H9 (cell line): ENCODE results near the gene STARD4. TPM values are rescaled to one million over a fixed set of nuclear protein-coding genes. Genes with fewer than 3 reads are reported as not detected.

Source experiments
- DNase-seq: peaks from one replicate; pipeline ENCODE4 v3.0.0-alpha.2; 2017
- H2AFZ ChIP-seq: one replicate; pipeline ENCODE4 v1.6.1; 2013; ENCODE audit warnings: mild to moderate bottlenecking, low read length, control low read depth, moderate library complexity
- H2AK5ac ChIP-seq: 2 replicates; pipeline ENCODE4 v1.6.1; 2013; ENCODE audit warnings: low read length, control low read depth, mixed read lengths; ENCODE audit not compliant: insufficient read length
- H2BK120ac ChIP-seq: one replicate; pipeline ENCODE4 v1.6.1; 2013; ENCODE audit warnings: low read depth, mild to moderate bottlenecking, low read length, control low read depth, inconsistent platforms; ENCODE audit not compliant: poor library complexity, severe bottlenecking
- H2BK12ac ChIP-seq: 2 replicates; pipeline ENCODE4 v1.6.1; 2013; ENCODE audit warnings: low read length, control low read depth, mixed read lengths, low read depth; ENCODE audit not compliant: insufficient read length
- H2BK15ac ChIP-seq: 2 replicates; pipeline ENCODE4 v1.6.1; 2013; ENCODE audit warnings: low read depth, low read length, control low read depth
- H2BK20ac ChIP-seq: one replicate; pipeline ENCODE4 v1.6.1; 2013; ENCODE audit warnings: low read depth, mild to moderate bottlenecking, low read length, control low read depth, inconsistent platforms; ENCODE audit not compliant: poor library complexity, severe bottlenecking
- H2BK5ac ChIP-seq: 2 replicates; pipeline ENCODE4 v1.6.1; 2013; ENCODE audit warnings: low read length, control low read depth, mixed read lengths; ENCODE audit not compliant: insufficient read length
- H3K14ac ChIP-seq: 2 replicates; pipeline ENCODE4 v1.6.1; 2013; ENCODE audit warnings: low read length, control low read depth; ENCODE audit not compliant: insufficient read depth
- H3K18ac ChIP-seq: 2 replicates; pipeline ENCODE4 v1.6.1; 2013; ENCODE audit warnings: low read depth, mild to moderate bottlenecking, mixed read lengths, low read length, control low read depth; ENCODE audit not compliant: insufficient read length
- H3K23ac ChIP-seq: 2 replicates; pipeline ENCODE4 v1.6.1; 2013; ENCODE audit warnings: low read length, control low read depth, mixed read lengths, low read depth; ENCODE audit not compliant: insufficient read length
- H3K23me2 ChIP-seq: 2 replicates; pipeline ENCODE4 v1.6.1; 2013; ENCODE audit warnings: low read depth, mild to moderate bottlenecking, mixed read lengths, low read length, control low read depth; ENCODE audit not compliant: insufficient read length, poor library complexity, severe bottlenecking
- H3K27ac ChIP-seq: 2 replicates; pipeline ENCODE4 v1.5.1; 2013; ENCODE audit warnings: low read length, control low read depth, mixed read lengths, low read depth; ENCODE audit not compliant: insufficient read length
- H3K27me3 ChIP-seq: 2 replicates; pipeline ENCODE4 v1.6.1; 2013; ENCODE audit warnings: low read length, control low read depth, inconsistent platforms; ENCODE audit not compliant: insufficient read depth
- H3K4ac ChIP-seq: 2 replicates; pipeline ENCODE4 v1.6.1; 2013; ENCODE audit warnings: low read depth, mild to moderate bottlenecking, control low read depth, inconsistent platforms, low read length, moderate library complexity
- H3K4me1 ChIP-seq: 2 replicates; pipeline ENCODE4 v1.6.1; 2013; ENCODE audit warnings: low read length, control low read depth, inconsistent platforms; ENCODE audit not compliant: insufficient read depth
- H3K4me2 ChIP-seq: 2 replicates; pipeline ENCODE4 v1.6.1; 2013; ENCODE audit warnings: low read length, control low read depth, mixed read lengths; ENCODE audit not compliant: insufficient read length, insufficient read depth
- H3K56ac ChIP-seq: 2 replicates; pipeline ENCODE4 v1.6.1; 2013; ENCODE audit warnings: low read depth, mild to moderate bottlenecking, mixed read lengths, low read length, control low read depth; ENCODE audit not compliant: insufficient read length
- H3K79me1 ChIP-seq: 2 replicates; pipeline ENCODE4 v1.6.1; 2013; ENCODE audit warnings: low read depth, mild to moderate bottlenecking, moderate library complexity, low read length, control low read depth, inconsistent platforms; ENCODE audit not compliant: insufficient read depth, poor library complexity, severe bottlenecking
- H3K79me2 ChIP-seq: 2 replicates; pipeline ENCODE4 v1.6.1; 2013; ENCODE audit warnings: low read length, control low read depth, inconsistent platforms; ENCODE audit not compliant: insufficient read depth
- H3K9ac ChIP-seq: 2 replicates; pipeline ENCODE4 v1.6.1; 2013; ENCODE audit warnings: low read length, control low read depth, mixed read lengths; ENCODE audit not compliant: insufficient read length; ENCODE audit errors: extremely low read depth
- H3K9me3 ChIP-seq: one replicate; pipeline ENCODE4 v1.6.1; 2013; ENCODE audit warnings: low read depth, low read length, inconsistent platforms; ENCODE audit not compliant: control insufficient read depth
- H3T11ph ChIP-seq: one replicate; pipeline ENCODE4 v1.6.1; 2013; ENCODE audit warnings: mild to moderate bottlenecking, low read length, control low read depth, inconsistent platforms
- H4K20me1 ChIP-seq: one replicate; pipeline ENCODE4 v1.6.1; 2013; ENCODE audit not compliant: control insufficient read depth, insufficient read length, insufficient read depth
- H4K5ac ChIP-seq: 2 replicates; pipeline ENCODE4 v1.6.1; 2013; ENCODE audit warnings: low read depth, mild to moderate bottlenecking, mixed read lengths, low read length, control low read depth; ENCODE audit not compliant: insufficient read length
- H4K8ac ChIP-seq: replicated peaks from 2 replicates; pipeline ENCODE4 v1.6.1; 2013; ENCODE audit warnings: low read length, control low read depth, mixed read lengths, low read depth; ENCODE audit not compliant: insufficient read length
- H4K91ac ChIP-seq: 2 replicates; pipeline ENCODE4 v1.6.1; 2013; ENCODE audit warnings: low read depth, mild to moderate bottlenecking, moderate library complexity, mixed read lengths, low read length, control low read depth; ENCODE audit not compliant: insufficient read length
- H3K27ac Mint-ChIP-seq, 3 experiments: 2 replicates in 2 of 3; 3 replicates in 1 of 3; pipeline ENCODE4 v1.8.0; 2020 to 2021; ENCODE audit warnings: mixed read lengths in 3 of 3, mild to moderate bottlenecking in 1 of 3, moderate library complexity in 1 of 3
- H3K27me3 Mint-ChIP-seq: 2 replicates; pipeline ENCODE4 v1.8.0; 2021; ENCODE audit warnings: low read depth, mild to moderate bottlenecking, moderate library complexity, mixed read lengths
- H3K36me3 Mint-ChIP-seq, 3 experiments: 2 replicates in 2 of 3; 3 replicates in 1 of 3; pipeline ENCODE4 v1.8.0; 2020 to 2021; ENCODE audit warnings: low read depth in 3 of 3, mixed read lengths in 3 of 3; ENCODE audit not compliant: insufficient read depth in 1 of 3
- H3K4me1 Mint-ChIP-seq, 2 experiments: 2 replicates each; pipeline ENCODE4 v1.8.0; 2020; ENCODE audit warnings: mixed read lengths in 2 of 2
- H3K4me3 Mint-ChIP-seq, 2 experiments: 2 replicates in 1 of 2; 3 replicates in 1 of 2; pipeline ENCODE4 v1.8.0; 2020 to 2021; ENCODE audit warnings: mild to moderate bottlenecking in 2 of 2, mixed read lengths in 2 of 2, moderate library complexity in 1 of 2
- H3K9me3 Mint-ChIP-seq, 2 experiments: 2 replicates in 1 of 2; 3 replicates in 1 of 2; pipeline ENCODE4 v1.8.0; 2020; ENCODE audit warnings: mild to moderate bottlenecking in 2 of 2, mixed read lengths in 2 of 2, moderate library complexity in 1 of 2
- CTCF ChIP-seq: fragments of 200-600 bp; sonication (generic); conservative IDR thresholded peaks from 3 replicates; pipeline ENCODE4 v1.8.0; 2021; ENCODE audit warnings: antibody characterized with exemption, mild to moderate bottlenecking
- WGBS: extraction: QIAGEN DNeasy Blood & Tissue Kit; methylation state at CpG from one replicate; pipeline ENCODE4 v1.1.7; 2013; ENCODE audit warnings: missing lambda C conversion rate, low lambda C conversion rate, mixed read lengths; ENCODE audit not compliant: insufficient read length; ENCODE audit errors: extremely low coverage; 5-methylcytosine and 5-hydroxymethylcytosine counted together
- total RNA-seq: library from RNA; stranded (reverse); gene quantifications from 2 replicates; pipeline ENCODE4 v1.2.1, GENCODE V29; 2021

Gene STARD4
- total RNA-seq, 1 experiment from 2014 or later: 28.7 TPM

- Histone ChIP-seq H3K56ac (no peak overlapping the region), H3K23me2 (no peaks in the 10 kb centered on the region), H3K9ac (no peak overlapping the region), H2BK5ac (no peak overlapping the region), H3K18ac (no peak overlapping the region), H2AFZ (no peak overlapping the region), H3K79me2 (no peaks in the 10 kb centered on the region), H4K8ac (no peak overlapping the region), H4K91ac (no peak overlapping the region), H3K27me3 (no peaks in the 10 kb centered on the region), H4K20me1 (no peaks in the 10 kb centered on the region), H3K4me1 (no peaks in the 10 kb centered on the region), H3T11ph (no peak overlapping the region), H3K79me1 (no peaks in the 10 kb centered on the region), H2AK5ac (no peak overlapping the region), H3K4ac (no peak overlapping the region), H3K23ac (no peak overlapping the region), H4K5ac (no peak overlapping the region), H3K9me3 (no peaks in the 10 kb centered on the region), H2BK20ac (no peak overlapping the region), H3K27ac (no peak overlapping the region), H2BK12ac (no peak overlapping the region), H3K14ac (no peak overlapping the region), H2BK120ac (no peak overlapping the region), H2BK15ac (no peak overlapping the region), H3K4me2 (no peak overlapping the region)
- H3K9me3 Mint-ChIP-seq: peaks cover 0 to 5% of the 10 kb centered on the region in 2 experiments; a peak in 2 of 5 replicates
- WGBS: no CpG with 5 or more reads among the region's 3 CpGs
- DNase-seq: no peak
- H3K36me3 Mint-ChIP-seq: peaks cover 0 to 8% (median 4%) of the 10 kb centered on the region in 3 experiments; a peak in 2 of 7 replicates
- TF ChIP-seq CTCF: no peak
- no peak overlapping the region for H3K27ac Mint-ChIP-seq
- H3K27me3 Mint-ChIP-seq: no peaks in the 10 kb centered on the region
- no peak overlapping the region for H3K4me3 Mint-ChIP-seq
- H3K4me1 Mint-ChIP-seq: no peaks in the 10 kb centered on the region
These were observed 39.8 kb downstream of the STARD4 start for GRCh38 chr5:111472579-111472978.
